Brain pericyte (primary cell): ENCODE data around the gene ZNF556.
"Not testable (repeated sequence)": the region's sequence is repeated elsewhere in the genome, so short reads cannot be mapped to it uniquely, and the experiment has no call there.

Experiments
- DNase-seq: peaks from one replicate; pipeline ENCODE4 v3.0.0-alpha.2; 2012; ENCODE audit warnings: low read depth, low spot score

The ZNF556 gene

DNA sequence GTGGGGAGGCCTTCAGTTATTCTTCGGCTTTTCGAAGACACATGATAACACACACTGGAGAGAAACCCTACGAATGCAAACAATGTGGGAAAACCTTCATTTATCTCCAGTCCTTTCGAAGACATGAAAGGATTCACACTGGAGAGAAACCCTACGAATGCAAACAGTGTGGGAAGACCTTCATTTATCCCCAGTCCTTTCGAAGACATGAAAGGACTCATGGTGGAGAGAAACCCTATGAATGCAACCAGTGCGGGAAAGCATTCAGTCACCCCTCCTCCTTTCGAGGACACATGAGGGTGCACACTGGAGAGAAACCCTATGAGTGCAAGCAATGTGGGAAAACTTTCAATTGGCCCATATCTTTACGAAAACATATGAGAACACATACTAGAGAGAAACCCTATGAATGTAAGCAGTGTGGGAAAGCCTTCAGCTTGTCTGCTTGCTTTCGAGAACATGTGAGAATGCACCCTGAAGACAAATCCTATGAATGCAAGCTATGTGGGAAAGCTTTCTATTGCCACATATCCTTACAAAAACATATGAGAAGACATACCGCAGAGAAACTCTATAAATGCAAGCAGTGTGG lies 14.0 kb upstream of the ZNF556 start:
- no peak for DNase-seq

DNA sequence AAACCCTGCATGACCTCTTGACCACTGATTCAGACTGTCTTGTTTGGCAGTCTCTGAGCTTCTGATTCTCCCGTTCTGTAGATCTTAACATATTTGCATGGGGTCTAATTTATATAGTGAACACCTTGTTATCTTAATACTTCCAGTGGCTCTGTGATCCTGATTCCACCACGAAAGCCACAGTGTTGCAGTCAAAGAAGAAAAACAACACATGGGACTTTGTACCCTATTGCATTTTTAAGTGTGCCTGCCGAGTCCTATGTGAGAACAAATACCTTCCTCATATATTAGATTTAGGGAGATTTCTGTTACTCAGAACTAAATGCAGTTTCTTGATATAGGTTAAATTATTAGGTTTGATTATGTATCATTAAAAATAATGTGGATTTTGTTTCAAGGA lies 12.3 kb upstream of the ZNF556 start:
- no peak for DNase-seq

DNA sequence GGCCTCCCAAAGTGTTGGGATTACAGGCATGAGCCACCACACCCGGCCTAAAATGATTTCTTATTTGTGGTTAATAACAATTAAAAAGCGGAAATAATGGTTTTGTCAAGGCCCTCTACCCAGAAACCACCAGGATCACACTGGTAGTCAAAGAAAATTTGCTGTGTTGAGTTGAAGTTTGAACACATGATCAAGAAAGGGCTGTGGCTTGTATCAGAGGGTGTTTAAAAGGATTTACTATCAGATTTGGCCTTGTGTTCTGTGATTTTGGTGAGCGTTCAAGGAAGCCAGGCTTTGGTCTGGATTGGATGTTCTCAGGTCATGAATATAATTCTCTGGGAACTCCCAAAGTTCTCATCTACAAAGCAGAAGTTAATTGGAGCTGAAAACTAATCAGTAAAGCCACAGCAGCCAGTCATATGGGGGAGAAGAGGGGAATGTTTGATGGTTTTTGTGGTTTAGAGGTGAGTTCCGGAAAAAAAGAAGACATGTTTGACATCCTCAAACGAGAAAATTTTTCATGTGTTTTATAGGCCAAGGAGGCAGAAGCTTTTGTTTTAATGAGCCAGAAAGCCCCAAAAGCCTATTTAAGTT lies 10.6 kb upstream of the ZNF556 start:
- DNase-seq: no peak

GRCh38 chr19:2858864-2859263 lies 8.3 kb upstream of the ZNF556 start:
- DNase-seq: no peak

GRCh38 chr19:2863816-2864215 lies 3.3 kb upstream of the ZNF556 start:
- no peak for DNase-seq

DNA sequence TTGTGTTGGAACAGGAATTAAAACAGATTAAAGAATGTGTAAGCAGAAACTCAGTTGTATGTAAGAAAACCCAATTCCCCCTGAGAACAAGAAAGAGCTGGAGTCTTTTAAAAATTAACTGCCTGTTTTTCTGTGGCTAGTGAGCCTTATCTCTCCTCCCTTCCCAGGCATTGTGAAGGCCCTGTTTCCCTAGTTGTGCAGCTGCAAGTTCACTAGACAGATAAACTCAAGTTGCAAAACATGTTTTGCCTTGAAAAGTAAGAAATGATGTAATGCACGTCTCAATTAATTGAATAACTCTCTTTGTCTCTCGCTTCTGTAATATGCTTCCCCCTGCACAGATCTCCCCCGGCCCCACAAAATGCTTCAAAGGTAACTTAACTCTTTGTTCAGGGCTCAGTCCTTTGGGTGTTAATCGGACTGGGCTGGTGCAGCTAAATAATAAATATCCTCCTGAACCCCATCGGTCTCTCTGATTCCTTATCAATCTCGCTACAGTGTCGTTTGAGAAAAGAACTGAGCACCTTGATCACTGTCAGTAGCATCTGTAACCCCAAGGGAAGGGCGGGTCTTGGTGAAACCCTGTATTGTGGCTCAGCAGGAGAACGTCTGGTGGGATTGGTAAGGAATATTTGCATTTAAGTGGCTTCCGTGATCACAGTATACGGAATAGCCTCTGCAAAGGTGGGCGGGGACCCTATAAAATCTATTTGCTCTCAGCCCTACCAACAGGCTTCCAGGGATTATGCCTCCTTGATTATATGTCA lies 1.6 kb upstream of the ZNF556 start:
- DNase-seq: no peak

- no peak for DNase-seq
Measured at GRCh38 chr19:2866495-2867024, 575 bp upstream of the ZNF556 start.

DNA sequence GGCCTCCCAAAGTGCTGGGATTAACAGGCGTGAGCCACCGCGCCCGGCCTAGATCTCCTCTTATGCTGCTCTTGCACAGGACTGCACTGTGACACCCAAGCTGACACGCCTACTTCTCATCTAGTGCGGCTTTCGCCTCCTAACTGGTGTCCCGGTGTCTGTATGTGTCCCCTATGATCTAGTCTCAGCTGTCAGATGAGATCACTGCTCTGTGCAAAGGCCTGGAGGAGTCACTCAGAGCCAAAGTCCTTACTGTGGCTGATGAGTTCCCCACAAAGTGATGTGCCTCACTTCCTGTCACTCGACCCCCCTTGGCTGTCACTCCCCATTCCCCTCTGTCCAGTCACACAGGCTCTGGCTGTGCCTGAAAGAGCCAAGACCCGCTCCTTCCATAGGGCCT lies 2.5 kb downstream of the ZNF556 start:
- DNase-seq: no peak

DNA sequence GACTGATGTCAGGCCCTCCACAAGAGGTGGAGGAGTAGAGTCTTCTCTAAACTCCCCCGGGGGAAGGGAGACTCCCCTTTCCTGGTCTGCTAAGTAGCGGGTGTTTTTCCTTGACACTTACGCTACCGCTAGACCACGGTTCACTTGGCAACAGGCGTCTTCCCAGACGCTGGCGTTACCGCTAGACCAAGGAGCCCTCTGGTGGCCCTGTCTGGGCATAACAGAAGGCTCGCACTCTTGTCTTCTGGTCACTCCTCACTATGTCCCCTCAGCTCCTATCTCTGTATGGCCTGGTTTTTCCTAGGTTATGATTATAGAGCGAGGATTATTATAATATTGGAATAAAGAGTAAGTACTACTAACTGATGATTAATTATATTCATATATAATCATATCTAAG lies 5.0 kb downstream of the ZNF556 start:
- not testable (repeated sequence) for DNase-seq

- no peak for DNase-seq
Measured at GRCh38 chr19:2877398-2878331, 10.5 kb downstream of the ZNF556 start.

- DNase-seq: no peak
Measured at GRCh38 chr19:2883686-2884439, 16.7 kb downstream of the ZNF556 start.

DNA sequence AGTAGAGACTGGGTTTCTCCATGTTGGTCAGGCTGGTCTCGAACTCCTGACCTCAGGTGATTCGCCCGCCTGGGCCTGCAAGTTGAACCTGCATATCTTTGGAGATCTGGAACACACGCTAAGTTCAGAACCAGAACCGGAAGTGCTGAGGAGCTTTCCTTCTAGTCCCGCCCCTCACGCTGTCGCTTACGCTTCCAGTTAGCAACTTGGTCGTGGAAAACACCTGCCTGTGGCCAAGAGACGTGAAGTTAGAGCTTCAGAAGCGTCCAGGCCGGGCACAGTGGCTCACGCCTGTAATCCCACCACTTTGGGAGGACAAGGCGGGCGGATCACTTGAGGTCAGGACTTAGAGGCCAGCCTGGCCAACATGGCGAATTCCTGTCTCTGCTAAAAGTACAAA lies 18.6 kb downstream of the ZNF556 start:
- DNase-seq: no peak

DNA sequence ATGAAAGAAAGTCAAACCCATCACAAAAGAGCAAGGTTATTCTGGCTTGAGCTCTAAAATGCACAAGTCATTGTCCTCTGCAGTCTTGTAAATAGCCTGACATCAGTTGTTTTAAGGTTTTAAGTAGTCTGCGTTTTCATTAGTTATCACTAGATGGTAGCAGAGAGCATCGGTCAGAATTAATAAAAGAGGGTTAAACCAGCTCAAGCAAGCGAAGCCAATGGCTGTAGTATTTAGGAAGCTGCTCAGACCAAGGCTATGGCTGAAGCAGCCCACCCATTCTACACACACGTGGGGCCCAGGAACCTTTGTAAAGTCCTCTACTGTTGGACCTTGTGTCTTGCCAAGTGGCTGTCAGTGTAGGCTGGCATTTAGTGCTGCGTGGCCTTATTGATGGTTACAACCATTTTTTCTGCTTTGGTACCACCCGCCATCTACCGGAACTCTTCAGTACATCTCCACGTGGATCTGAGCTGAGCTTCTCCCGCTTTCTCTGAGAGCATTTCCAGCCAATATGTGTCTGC lies 20.3 kb downstream of the ZNF556 start:
- DNase-seq: peak; percentile 20

GRCh38 chr19:2888731-2889224 lies 21.6 kb downstream of the ZNF556 start:
- no peak for DNase-seq

GRCh38 chr19:2890531-2890930 lies 23.4 kb downstream of the ZNF556 start:
- not testable (repeated sequence) for DNase-seq

DNA sequence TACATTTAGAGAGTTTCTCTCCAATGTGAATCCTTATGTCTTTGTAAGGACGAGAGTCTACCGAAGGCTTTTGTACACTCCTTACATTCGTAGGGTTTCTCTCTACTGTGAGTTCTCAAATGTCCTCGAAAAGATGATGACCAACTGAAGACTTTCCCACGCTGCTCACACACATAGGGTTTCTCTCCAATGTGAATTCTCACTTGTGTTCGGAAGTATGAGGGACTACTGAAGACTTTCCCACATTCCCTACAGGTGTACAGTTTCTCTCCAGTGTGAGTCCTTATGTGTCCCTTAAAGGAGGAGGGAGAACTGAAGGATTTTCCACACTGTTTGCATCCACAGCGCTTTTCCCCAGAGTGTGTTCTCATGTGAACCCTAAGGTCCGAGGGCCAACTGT lies 29.6 kb downstream of the ZNF556 start:
- no peak for DNase-seq

DNA sequence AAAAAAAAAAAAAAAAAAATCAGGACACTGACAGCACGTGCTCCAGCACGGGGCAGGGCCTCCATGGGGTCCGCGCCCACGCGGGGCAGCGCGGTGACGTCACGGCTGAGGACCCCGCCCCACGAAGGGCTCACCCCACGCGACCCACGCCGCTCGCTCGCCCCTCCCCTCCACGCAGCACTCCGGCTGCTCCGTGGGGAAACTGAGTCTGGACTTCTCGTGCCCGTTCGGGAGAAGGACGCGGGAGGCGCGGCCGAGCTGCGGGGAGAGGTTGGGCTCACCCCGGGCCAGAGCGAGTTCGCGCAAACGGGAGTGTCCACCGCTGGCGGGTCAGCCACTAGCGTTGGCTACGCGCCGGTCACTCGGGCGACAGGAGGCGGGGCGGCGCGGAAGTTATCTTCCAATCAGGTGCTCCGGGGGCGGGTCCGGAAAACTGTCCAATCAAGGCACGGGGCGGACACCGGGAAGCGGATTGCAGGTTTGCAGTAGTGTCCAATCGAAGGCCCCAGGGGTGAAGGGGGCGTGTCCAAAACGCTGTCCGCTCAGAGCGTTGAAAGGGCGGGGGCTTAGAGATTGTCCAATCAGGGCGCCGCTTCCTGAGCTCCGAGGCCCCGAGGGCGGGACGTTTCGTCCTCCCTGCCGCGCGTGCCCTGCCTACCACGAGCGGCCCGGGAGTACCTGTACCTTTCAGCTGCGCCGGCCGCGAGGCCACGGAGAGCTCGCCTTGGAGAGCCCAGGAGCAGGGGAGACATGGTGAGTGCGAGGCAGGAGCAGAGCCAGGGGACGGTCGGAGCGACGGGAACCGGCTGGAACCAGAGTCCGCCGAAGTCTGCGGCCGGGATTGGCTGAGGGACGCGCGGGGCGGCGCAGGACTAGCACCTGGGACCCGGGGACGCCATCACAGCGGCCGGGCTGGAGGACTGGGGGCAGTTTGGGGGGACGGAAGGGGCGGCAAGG lies 33.4 kb downstream of the ZNF556 start, which contains the start of gene ZNF57:
TSS of gene ZNF57 (plus strand) at position 633 of the 957 bp plus-strand sequence. CDS start at position 751, 118 bp downstream.
- DNase-seq: peak; percentile 95

DNA sequence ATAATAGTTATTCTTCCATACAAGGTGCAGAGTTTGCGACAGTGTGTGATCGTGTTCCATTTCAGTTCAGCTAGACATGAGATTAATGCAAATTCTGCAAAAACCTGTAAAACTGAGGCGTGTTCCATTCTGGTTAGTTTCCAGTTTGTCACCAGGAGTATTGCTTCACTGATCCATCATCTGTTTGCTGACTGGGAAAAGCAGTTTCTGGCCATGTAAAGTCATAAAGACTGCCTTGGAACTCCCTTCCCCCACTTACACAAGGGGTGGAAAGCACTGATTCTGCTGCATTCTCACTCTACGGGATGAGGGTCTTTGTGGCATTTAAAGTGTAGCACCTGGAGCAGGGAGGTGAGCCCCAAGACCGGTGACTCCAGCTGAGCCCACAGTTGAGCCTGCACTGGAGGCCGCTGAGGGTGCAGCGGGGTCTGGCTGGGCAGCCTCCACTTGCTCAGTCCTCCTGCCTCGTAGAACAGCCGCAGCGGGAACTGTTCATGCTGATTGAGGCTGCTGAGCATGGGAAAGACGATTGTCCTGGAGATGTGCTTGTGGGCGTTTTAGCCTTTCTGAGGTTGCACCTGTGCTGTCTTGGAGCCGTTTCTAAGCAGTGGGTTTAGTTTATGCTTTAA lies 35.6 kb downstream of the ZNF556 start:
- DNase-seq: no peak

DNA sequence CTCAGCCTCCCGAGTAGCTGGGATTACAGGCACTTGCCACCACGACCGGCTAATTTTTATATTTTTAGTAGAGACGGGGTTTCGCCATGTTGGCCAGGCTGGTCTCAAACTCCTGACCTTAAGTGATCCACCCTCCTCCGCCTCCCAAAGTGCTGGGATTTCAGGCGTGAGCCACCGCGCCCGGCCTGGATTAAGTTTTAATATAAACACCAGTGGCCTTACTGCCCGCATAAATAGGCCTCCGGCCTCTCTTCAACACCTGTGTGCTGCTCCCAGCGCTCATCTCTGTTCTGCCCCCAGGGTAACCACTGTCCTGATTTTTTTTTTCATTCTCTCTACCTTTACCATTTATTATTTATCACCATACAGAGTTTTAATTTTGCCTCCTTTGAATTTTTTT lies 36.2 kb downstream of the ZNF556 start:
- DNase-seq: not testable (repeated sequence)
